Upper lobe of left lung (tissue), 6 donors: ENCODE data around the gene SARS1. TPM values are rescaled to one million over a fixed set of nuclear protein-coding genes. Genes with fewer than 3 reads are reported as not detected.

Source experiments
- ATAC-seq, 2 donors: fragments of 200-7000 bp; cut with Tn5 transposase; one replicate each; pipeline ENCODE4 v1.9.1; 2022; ENCODE audit warnings: mild to moderate bottlenecking in 2 of 2, moderate library complexity in 2 of 2; ENCODE audit not compliant: low FRiP score in 2 of 2
- DNase-seq, 2 donors: peaks; one replicate each; pipeline ENCODE4 v3.0.0-alpha.2; 2019 to 2020
- H3K27ac ChIP-seq, 4 donors: fragments of 200-600 bp; sonication (generic); one replicate each; pipeline ENCODE4 v1.5.1; 2016 to 2019
- H3K27me3 ChIP-seq, 4 donors: fragments of 200-600 bp; sonication (generic); one replicate each; pipeline ENCODE4 v1.5.1; 2017 to 2019
- H3K36me3 ChIP-seq, 4 donors: fragments of 200-600 bp; sonication (generic); one replicate each; pipeline ENCODE4 v1.5.1; 2016 to 2019
- H3K4me1 ChIP-seq, 4 donors: fragments of 200-600 bp; sonication (generic); one replicate each; pipeline ENCODE4 v1.5.1; 2018 to 2019
- H3K4me3 ChIP-seq, 4 donors: fragments of 200-600 bp; sonication (generic); one replicate each; pipeline ENCODE4 v1.5.1; 2017 to 2019; ENCODE audit warnings: mild to moderate bottlenecking in 2 of 4, moderate library complexity in 1 of 4
- H3K9me3 ChIP-seq, 4 donors: fragments of 200-600 bp; sonication (generic); one replicate each; pipeline ENCODE4 v1.5.1; 2018 to 2019
- EP300 ChIP-seq, 4 donors: sonication (generic); formaldehyde crosslinking; IDR thresholded peaks; one replicate each; pipeline ENCODE4 v1.5.1; 2017; ENCODE audit warnings: antibody characterized with exemption in 4 of 4, control low read depth in 2 of 4
- POLR2A ChIP-seq, 4 donors: fragments of 450-650 bp; IDR thresholded peaks; one replicate each; pipeline ENCODE4 v1.5.1; 2016 to 2017; ENCODE audit warnings: antibody characterized with exemption in 4 of 4, mild to moderate bottlenecking in 2 of 4
- POLR2AphosphoS5 ChIP-seq, 2 donors: sonication (generic); formaldehyde crosslinking; IDR thresholded peaks; one replicate each; pipeline ENCODE4 v1.5.1; 2017; ENCODE audit warnings: antibody characterized with exemption in 2 of 2
- WGBS, 2 donors: methylation state at CpG; one replicate each; pipeline ENCODE4 v1.1.5; 2017 to 2018; 5-methylcytosine and 5-hydroxymethylcytosine counted together
- total RNA-seq, 6 donors: library from RNA; depleted of rRNA in 4 of 6; stranded (reverse); fragments of >200 nt in 4 of 6; gene quantifications; one replicate each; pipeline versions ENCODE4 v1.1.0 to v1.2.1, GENCODE V29; 2016 to 2021
- TF ChIP-seq, protein P1 (sequence below), 6 experiments: fragments of 450-650 bp in 4 of 6; fragments of 200-600 bp in 2 of 6; sonication (generic) in 2 of 6; IDR thresholded peaks; one replicate each; pipeline ENCODE4 v1.5.1; 2016 to 2019; ENCODE audit warnings: antibody characterized with exemption in 6 of 6
- donor health status: DM: no; HTN: no; CAD: no; lungs with moderate emphysema.
- donor health status: DM: no; HTN: yes; CAD: no; lungs with severe emphysema.

The SARS1 gene
- total RNA-seq, 6 donors from 2014 or later, result 126 to 212 (median 160) TPM

GRCh38 chr1:109239409-109240068 is 25.8 kb downstream of the SARS1 start:
- Histone ChIP-seq H3K4me3 (no peak overlapping the region), H3K27me3 (no peaks in the 10 kb centered on the region), H3K9me3 (no peaks in the 10 kb centered on the region), H3K27ac (peak overlapping the region in 3 of 4 donors; percentile 13 to 35 (median 21)), H3K36me3 (peaks cover 38 to 50% (median 44%) of the 10 kb centered on the region in 4 donors), H3K4me1 (peaks cover 15 to 25% (median 21%) of the 10 kb centered on the region in 4 donors)
- ATAC-seq (peak; percentile 35 to 70), DNase-seq (peak in 1 of 2 donors; percentile 33)
- WGBS, 2 donors, result 61 to 76% methylated on average over 6 of the region's 6 CpGs
- TF ChIP-seq POLR2AphosphoS5 (IDR thresholded peaks at IDR 0.05), result no peak
- no peak for TF ChIP-seq POLR2A (IDR thresholded peaks at IDR 0.05)
- TF ChIP-seq, protein P1, sequence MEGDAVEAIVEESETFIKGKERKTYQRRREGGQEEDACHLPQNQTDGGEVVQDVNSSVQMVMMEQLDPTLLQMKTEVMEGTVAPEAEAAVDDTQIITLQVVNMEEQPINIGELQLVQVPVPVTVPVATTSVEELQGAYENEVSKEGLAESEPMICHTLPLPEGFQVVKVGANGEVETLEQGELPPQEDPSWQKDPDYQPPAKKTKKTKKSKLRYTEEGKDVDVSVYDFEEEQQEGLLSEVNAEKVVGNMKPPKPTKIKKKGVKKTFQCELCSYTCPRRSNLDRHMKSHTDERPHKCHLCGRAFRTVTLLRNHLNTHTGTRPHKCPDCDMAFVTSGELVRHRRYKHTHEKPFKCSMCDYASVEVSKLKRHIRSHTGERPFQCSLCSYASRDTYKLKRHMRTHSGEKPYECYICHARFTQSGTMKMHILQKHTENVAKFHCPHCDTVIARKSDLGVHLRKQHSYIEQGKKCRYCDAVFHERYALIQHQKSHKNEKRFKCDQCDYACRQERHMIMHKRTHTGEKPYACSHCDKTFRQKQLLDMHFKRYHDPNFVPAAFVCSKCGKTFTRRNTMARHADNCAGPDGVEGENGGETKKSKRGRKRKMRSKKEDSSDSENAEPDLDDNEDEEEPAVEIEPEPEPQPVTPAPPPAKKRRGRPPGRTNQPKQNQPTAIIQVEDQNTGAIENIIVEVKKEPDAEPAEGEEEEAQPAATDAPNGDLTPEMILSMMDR (IDR thresholded peaks at IDR 0.05), result peak in 5 of 6 experiments; percentile 25 to 50 (median 40)

GRCh38 chr1:109240158-109241152 is 26.7 kb downstream of the SARS1 start:
- ATAC-seq (peak; percentile 56 to 61), DNase-seq (peak; percentile 25 to 90)
- TF ChIP-seq POLR2AphosphoS5 (IDR thresholded peaks at IDR 0.05), result no peak
- TF ChIP-seq, protein P1 (IDR thresholded peaks at IDR 0.05), result no peak
- no peak for TF ChIP-seq EP300 (IDR thresholded peaks at IDR 0.05)
- no peak for TF ChIP-seq POLR2A (IDR thresholded peaks at IDR 0.05)
- Histone ChIP-seq H3K27ac (peak overlapping the region in 3 of 4 donors; percentile 13 to 58 (median 46)), H3K4me1 (peaks cover 15 to 25% (median 21%) of the 10 kb centered on the region in 4 donors), H3K9me3 (no peaks in the 10 kb centered on the region), H3K36me3 (peaks cover 28 to 41% (median 35%) of the 10 kb centered on the region in 4 donors), H3K4me3 (no peak overlapping the region), H3K27me3 (no peaks in the 10 kb centered on the region)
- WGBS, 2 donors, result 28 to 32% methylated on average over 7 to 21 of the region's 26 CpGs

- Histone ChIP-seq H3K9me3 (no peaks in the 10 kb centered on the region), H3K36me3 (peaks cover 19 to 32% (median 26%) of the 10 kb centered on the region in 4 donors), H3K4me3 (no peak overlapping the region), H3K27ac (no peak overlapping the region), H3K27me3 (no peaks in the 10 kb centered on the region), H3K4me1 (peaks cover 15 to 25% (median 21%) of the 10 kb centered on the region in 4 donors)
- DNase-seq (peak in 1 of 2 donors; percentile 25), ATAC-seq (no peak)
- TF ChIP-seq EP300 (IDR thresholded peaks at IDR 0.05) (no peak), POLR2AphosphoS5 (IDR thresholded peaks at IDR 0.05) (no peak), POLR2A (IDR thresholded peaks at IDR 0.05) (no peak)
- TF ChIP-seq, protein P1 (IDR thresholded peaks at IDR 0.05), result no peak
- 16 to 20% methylated on average over 6 of the region's 6 CpGs for WGBS, 2 donors
Measured at GRCh38 chr1:109241344-109241743, 27.6 kb downstream of the SARS1 start.

DNA sequence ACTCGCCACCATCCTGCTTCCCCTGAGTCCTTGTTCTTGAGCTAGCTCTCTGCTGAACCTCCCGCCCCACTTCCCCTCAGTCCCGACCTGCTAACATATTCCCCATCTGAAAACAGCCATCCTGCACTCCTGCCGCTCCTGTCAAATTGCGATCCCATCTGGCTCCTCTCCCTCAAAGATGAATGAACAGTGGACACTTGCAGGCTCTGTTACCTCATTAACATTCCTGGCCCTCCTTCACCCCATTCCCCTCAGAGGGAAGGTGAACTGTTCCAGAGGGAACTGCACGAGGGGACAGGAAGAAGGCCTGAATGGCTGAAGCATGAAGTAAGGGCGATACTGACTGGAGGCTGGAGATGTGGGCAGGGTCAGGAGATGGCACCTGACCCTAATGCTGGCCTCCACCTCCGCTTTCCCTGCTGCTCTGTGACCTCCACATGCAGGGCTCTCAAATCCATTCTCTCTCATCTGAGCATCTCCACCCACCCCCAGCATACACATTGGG is 28.2 kb downstream of the SARS1 start:
- Histone ChIP-seq H3K27me3 (no peaks in the 10 kb centered on the region), H3K9me3 (no peaks in the 10 kb centered on the region), H3K36me3 (peaks cover 15 to 26% (median 21%) of the 10 kb centered on the region in 4 donors), H3K4me3 (no peak overlapping the region), H3K27ac (peak overlapping the region in 1 of 4 donors; percentile 7), H3K4me1 (peaks cover 15 to 25% (median 21%) of the 10 kb centered on the region in 4 donors)
- DNase-seq (no peak), ATAC-seq (no peak)
- TF ChIP-seq POLR2AphosphoS5 (IDR thresholded peaks at IDR 0.05), result no peak
- TF ChIP-seq, protein P1 (IDR thresholded peaks at IDR 0.05), result no peak
- no peak for TF ChIP-seq POLR2A (IDR thresholded peaks at IDR 0.05)
- TF ChIP-seq EP300 (IDR thresholded peaks at IDR 0.05), result no peak
- WGBS, 2 donors, result 23 to 28% methylated on average over 8 of the region's 8 CpGs
